LHCN-M2 (cell line): ENCODE measurements around the gene CCL20. TPM values are rescaled to one million over a fixed set of nuclear protein-coding genes. Genes with fewer than 3 reads are reported as not detected.
"Not testable (repeated sequence)": the region's sequence is repeated elsewhere in the genome, so short reads cannot be mapped to it uniquely, and the experiment has no call there.

ENCODE experiments used
- DNase-seq: peaks from one replicate; pipeline ENCODE4 v3.0.0-alpha.2; 2012; ENCODE audit warnings: low read depth
- polyA plus RNA-seq: library from polyadenylated mRNA; unstranded; fragments of >200 nt; gene quantifications from one replicate; pipeline ENCODE4 v1.2.1, GENCODE V29; 2012; ENCODE audit warnings: missing spikeins
- total RNA-seq: library from RNA; depleted of rRNA; stranded (reverse); fragments of >200 nt; gene quantifications from 2 replicates; pipeline ENCODE4 v1.2.3, GENCODE V29; 2014; rRNA removed

CCL20 gene
- 1.3 and 2.3 TPM in 2 replicates for total RNA-seq
- 2.9 TPM for polyA plus RNA-seq

- DNase-seq: no peak
Observed at GRCh38 chr2:227813562-227814353, at the start of gene CCL20. Gene CCL20, plus strand, starts transcription at chr2:227813842. Its CDS starts 70 bp downstream, at chr2:227813912.

GRCh38 chr2:227765788-227766372 lies 47.8 kb upstream of the CCL20 start:
- no peak for DNase-seq

- peak; percentile 70 for DNase-seq
Observed at GRCh38 chr2:227766373-227766883, 47.2 kb upstream of the CCL20 start.

GRCh38 chr2:227767830-227768229 lies 45.8 kb upstream of the CCL20 start:
- no peak for DNase-seq

GRCh38 chr2:227772197-227772661 lies 41.4 kb upstream of the CCL20 start:
- DNase-seq: no peak

GRCh38 chr2:227772932-227773331 lies 40.7 kb upstream of the CCL20 start:
- DNase-seq: no peak

- DNase-seq: no peak
Observed at GRCh38 chr2:227774011-227774624, 39.5 kb upstream of the CCL20 start.

- no peak for DNase-seq
Observed at GRCh38 chr2:227774895-227775842, 38.5 kb upstream of the CCL20 start.

GRCh38 chr2:227780981-227781615 lies 32.5 kb upstream of the CCL20 start:
- no peak for DNase-seq

GRCh38 chr2:227781841-227782240 lies 31.8 kb upstream of the CCL20 start:
- no peak for DNase-seq

- no peak for DNase-seq
Observed at GRCh38 chr2:227782804-227783203, 30.8 kb upstream of the CCL20 start.

GRCh38 chr2:227783404-227784138 lies 30.1 kb upstream of the CCL20 start:
- DNase-seq: no peak

GRCh38 chr2:227785293-227785692 lies 28.3 kb upstream of the CCL20 start:
- no peak for DNase-seq

GRCh38 chr2:227788561-227789018 lies 25.1 kb upstream of the CCL20 start:
- no peak for DNase-seq

GRCh38 chr2:227789803-227790202 lies 23.8 kb upstream of the CCL20 start:
- no peak for DNase-seq

- no peak for DNase-seq
Observed at GRCh38 chr2:227793148-227793712, 20.4 kb upstream of the CCL20 start.

GRCh38 chr2:227796045-227796711 lies 17.5 kb upstream of the CCL20 start:
- no peak for DNase-seq

GRCh38 chr2:227796768-227797167 lies 16.9 kb upstream of the CCL20 start:
- DNase-seq: not testable (repeated sequence)

GRCh38 chr2:227799202-227799601 lies 14.4 kb upstream of the CCL20 start:
- DNase-seq: no peak
